Measurements from ENCODE around the gene RNF135.
"Not testable (repeated sequence)": the region's sequence is repeated elsewhere in the genome, so short reads cannot be mapped to it uniquely, and the experiment has no call there.

The RNF135 gene

GRCh38 chr17:31002047-31002446 is 31.2 kb downstream of the RNF135 start:
- DNase-seq (ENCODE audit: low spot score): no peak

DNA sequence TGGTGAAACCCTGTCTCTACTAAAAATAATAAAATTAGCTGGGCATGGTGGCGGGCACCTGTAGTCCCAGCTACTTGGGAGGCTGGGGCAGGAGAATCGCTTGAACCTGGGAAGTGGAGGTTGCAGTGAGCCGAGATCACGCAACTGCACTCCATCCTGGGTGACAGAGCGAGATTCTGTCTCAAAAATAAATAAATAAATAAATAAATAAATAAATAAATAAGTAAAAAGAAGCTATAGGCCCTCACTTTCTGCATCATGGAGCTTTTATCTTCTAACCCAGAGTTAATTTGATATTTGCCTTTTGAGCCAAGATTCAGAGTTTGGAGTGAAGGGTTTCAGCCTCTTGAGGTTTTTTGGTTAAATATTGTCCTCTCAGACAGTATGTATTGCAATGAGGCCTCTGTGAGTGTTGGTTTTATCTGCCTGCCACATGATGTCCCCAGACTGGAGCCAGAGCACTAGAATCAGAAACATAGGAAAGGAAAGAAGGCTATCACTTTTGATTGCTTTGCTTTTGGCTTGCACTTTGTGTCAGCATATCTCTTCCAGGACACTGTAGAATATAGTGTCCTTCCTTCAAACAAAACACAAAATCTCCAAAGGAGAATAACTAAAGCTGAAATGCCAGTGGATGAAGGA is 32.5 kb downstream of the RNF135 start:
- DNase-seq (ENCODE audit: low spot score): no peak

DNA sequence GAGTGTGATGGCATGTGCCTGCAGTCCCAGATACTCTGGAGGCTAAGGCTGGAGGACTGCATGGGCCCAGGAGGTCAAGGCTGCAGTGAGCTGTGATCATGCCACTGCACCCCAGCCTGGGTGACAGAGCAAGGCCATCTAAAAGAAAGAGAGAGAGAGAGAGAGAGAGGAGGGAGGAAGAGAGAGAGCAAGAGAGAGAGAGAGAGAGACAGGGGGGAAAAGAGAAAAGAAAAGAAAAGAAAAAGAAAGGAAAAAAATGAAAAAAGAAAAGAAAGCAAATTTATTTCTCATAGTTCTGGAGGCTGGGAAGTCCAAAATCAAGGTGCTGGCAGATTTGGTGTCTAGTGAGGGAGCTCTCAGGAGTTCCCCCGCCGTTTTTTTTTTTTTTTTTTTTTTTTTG is 33.3 kb downstream of the RNF135 start:
- no peak for DNase-seq (ENCODE audit: low spot score)

DNA sequence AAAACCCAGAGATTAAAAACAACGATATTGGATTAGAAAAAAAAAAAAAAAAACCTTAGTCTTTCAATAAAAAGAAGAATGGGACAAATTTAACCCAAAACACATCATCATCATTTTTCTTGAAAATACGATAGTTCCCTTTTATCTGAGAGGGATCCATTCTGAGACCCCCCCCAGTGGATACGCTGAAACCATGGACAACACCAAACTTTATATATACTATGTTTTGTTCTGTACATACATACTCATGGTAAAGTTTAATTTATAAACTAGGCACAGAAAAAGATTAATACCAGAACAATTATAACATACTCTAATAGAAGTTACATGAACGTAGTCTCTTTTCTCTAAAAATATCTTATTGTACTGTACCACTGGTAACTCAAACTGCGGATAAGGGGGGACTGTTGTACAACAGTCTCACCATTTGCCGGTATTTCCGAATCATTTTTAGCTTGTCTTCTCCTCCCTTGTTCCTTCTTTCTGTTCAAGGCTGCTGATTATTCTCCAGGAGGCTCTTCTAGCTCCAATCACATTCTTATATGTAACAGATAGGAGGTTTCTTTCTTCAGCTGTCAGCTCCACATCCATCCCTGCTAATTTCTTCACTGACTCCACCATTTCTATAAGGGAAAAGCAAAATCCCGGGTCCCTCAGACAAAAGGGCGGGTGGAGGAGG is 37.0 kb downstream of the RNF135 start:
- DNase-seq (ENCODE audit: low spot score): peak; percentile 23

DNA sequence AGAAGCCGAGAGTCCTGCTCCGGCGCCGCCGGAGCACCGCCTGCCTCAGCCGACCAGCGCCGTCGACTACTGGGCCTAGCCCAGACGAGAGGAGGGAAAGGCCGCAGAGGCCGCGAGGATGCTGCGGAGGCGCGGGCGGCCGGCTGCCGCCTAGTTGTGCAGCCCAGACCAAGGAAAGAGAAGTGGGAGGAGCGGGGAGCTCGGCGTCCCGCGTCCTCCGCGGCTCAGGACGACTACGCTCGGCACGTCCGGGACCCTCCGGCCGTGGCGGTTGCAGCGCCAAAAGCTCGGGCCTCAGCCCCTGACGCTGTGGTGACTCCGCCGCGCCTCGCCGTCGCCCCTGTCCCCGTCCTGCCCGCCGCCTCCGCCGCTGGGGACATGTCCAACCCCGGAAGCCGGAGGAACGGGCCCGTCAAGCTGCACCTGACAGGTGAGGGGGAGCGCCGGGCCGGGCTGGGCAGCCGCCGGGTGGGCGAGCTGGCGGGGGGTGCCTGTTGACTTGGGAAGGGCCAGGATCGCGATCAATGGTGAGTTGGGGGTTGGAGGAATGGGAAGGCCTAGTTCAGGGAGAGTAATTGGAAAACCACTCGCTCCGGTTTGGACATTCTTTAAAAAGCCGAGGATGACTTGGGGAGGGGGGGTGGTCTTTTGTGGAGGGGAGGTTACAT is 37.7 kb downstream of the RNF135 start:
- DNase-seq (ENCODE audit: low spot score): peak; percentile 26

DNA sequence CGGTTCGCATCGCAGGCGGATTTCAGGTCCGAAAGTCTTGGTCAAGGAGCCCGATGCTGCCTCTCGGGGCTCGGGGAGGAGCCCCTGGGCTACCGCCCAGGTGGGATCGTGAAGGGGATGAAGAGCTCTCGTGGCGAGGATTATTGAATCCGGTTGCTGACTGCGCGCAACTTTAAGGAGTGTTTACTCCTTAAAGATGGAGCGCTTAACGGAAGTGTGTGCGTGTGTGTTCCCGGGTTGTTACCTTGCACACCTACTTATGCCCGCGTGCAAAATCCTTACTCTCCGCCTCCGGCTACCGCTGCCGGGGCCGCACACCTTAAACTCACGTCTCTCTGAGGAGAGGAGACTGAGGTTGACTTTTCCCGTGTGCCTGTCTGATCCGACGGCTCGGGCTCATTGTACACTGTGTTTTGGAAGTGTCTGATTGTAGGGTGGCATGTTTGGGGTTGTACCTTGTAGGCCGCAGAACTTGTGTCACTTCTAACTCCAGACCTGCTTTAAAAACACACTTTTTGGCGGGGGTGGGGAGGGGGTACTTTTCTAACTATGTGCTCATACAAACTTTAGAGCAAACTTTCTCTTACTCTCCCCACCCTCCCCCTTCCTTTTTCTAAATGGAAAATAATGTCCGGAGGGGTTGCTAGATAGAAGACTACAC is 38.3 kb downstream of the RNF135 start:
- DNase-seq (ENCODE audit: low spot score): not testable (repeated sequence)

DNA sequence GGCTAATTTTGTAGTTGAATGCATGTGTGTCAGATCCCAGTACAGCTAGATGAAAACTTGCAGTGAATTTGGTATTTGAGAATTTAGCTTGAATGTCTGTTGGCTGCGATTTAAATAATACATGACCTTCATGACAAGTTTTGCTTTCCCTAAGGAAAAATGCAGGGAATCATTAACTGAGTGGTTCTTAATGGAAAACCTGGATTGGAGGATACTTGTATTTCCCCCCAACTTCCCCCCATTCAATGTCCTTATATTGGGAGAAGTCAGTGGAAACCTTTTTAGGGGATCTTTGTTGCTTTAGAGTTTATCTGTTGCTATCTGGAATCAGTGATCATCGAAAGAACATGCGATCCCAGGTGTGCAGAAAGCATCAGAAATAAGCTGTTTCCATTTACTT is 39.2 kb downstream of the RNF135 start:
- DNase-seq (ENCODE audit: low spot score): not testable (repeated sequence)

DNA sequence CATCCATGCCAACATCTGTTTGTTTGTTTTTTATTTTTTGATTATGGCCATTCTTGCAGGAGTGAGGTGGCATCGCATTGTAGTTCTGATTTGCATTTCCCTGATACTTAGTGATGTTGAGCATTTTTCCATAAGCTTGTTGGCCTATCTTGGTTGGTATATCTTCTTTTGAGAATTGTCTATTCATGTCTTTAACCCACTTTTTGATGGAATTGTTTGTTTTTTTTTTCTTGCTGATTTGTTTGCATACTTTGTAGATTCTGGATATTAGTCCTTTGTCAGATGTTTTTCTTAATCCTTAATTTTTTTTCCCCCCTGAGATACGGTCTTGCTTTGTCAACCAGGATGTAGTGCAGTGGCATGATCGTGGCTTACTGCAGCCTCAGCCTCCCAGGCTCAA is 43.0 kb downstream of the RNF135 start:
- DNase-seq (ENCODE audit: low spot score): no peak

GRCh38 chr17:31015639-31016038 is 44.8 kb downstream of the RNF135 start:
- DNase-seq (ENCODE audit: low spot score): no peak

DNA sequence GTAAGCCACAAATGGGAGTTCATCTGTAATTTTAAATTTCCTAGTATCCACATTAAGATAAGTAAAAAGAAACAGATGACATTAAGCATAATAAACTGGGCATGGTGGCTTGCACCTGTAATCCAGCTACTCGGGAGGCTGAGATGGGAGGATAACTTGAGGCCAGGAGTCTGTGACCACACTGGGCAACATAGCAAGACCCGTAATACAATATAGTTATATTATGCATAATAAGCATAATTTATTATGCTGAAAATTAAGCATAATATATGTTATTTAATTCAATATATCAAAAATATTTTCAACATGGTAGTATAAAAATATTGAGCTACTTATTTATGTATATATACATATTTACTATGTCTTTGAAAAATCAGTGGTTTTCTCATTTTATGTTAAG is 48.2 kb downstream of the RNF135 start:
- no peak for DNase-seq (ENCODE audit: low spot score)

DNA sequence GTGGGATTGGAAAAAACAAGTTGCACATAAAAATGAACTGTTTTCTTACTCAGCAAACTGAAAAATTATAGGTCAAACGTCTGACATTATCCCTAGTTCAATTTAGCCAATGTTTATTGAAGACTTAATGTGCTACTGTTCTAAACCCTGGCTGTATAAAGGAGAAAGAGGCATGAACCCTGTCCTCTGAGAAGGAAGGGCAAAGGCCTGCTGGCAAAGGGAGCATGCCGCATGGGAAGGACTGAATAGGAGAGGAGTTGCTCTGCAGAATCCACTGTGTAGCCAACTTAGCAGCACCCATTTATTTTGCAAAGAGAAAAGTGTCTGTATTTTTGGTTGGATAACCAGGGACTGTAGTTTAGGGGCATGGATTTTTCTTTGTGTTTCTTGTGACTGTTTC is 52.3 kb downstream of the RNF135 start:
- not testable (repeated sequence) for DNase-seq (ENCODE audit: low spot score)

- no peak for DNase-seq (ENCODE audit: low spot score)
These were observed 61.0 kb downstream of the RNF135 start for GRCh38 chr17:31031841-31032240.

GRCh38 chr17:31035611-31036010 is 64.8 kb downstream of the RNF135 start:
- not testable (repeated sequence) for DNase-seq (ENCODE audit: low spot score)

- not testable (repeated sequence) for DNase-seq (ENCODE audit: low spot score)
These were observed 70.0 kb downstream of the RNF135 start for GRCh38 chr17:31040837-31041236.

DNA sequence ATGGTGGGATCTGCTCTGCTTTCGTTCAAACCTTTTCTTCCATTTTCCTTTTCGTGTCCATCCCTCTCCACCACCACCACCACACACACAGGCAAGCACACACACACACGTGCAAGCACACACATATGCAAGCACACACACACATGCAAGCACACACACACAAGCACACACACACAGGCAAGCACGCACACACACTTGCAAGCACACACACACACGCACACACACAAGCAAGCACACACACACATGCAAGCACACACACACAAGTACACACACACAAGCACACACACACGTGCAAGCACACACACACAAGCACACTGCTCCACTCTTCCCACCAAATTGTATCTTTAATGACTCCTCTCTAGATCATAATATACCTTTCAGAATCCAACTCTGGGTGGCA is 71.5 kb downstream of the RNF135 start:
- DNase-seq (ENCODE audit: low spot score): not testable (repeated sequence)

GRCh38 chr17:31046856-31047425 is 76.1 kb downstream of the RNF135 start:
- DNase-seq (ENCODE audit: low spot score): not testable (repeated sequence)

DNA sequence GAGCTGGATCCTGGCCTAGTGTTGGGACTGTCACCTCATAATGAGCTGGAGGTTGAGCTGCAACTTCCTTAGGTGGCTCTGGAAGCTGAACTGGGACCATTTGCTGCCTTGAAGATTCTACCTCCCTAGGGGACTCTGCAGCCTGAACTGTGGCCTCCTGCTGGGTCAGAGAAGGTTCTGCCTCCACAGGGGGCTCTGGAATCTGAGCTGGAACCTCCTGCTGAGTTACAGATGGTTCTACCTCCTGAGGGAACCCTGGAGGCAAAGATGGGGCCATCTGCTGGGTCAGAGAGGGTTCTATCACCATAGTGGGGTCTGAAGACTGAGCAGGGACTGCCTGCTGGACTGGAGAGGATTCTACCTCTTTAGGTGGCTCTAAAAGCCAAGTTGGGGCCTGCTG is 77.3 kb downstream of the RNF135 start:
- DNase-seq (ENCODE audit: low spot score): no peak

GRCh38 chr17:31048780-31049179 is 77.9 kb downstream of the RNF135 start:
- DNase-seq (ENCODE audit: low spot score): no peak
